HepG2 (cell line): Measurements from ENCODE around the gene POFUT1. TPM values are rescaled to one million over a fixed set of nuclear protein-coding genes. Genes with fewer than 3 reads are reported as not detected.

Source experiments
- CEBPB ChIP-seq: IDR thresholded peaks from 2 replicates; pipeline ENCODE4 v1.6.1; 2011; ENCODE audit warnings: low read depth, low read length, improper control_type of control experiment, borderline replicate concordance
- HNRNPK ChIP-seq: fragments of 200-400 bp; formaldehyde crosslinking; IDR thresholded peaks from 2 replicates; pipeline ENCODE4 v1.6.1; 2018; ENCODE audit warnings: low read length, low read depth, moderate library complexity, mild to moderate bottlenecking; ENCODE audit not compliant: poor library complexity, severe bottlenecking
- KAT2B ChIP-seq: fragments of 150-350 bp; IDR thresholded peaks from 2 replicates; pipeline ENCODE4 v1.6.1; 2014; ENCODE audit warnings: low read depth, low read length, borderline replicate concordance
- KLF13 ChIP-seq: sonication (generic); formaldehyde crosslinking; IDR thresholded peaks from 2 replicates; pipeline ENCODE4 v1.4.0; 2020; ENCODE audit warnings: mild to moderate bottlenecking, missing genetic modification reagents
- LCORL ChIP-seq, 2 experiments: fragments of 450-650 bp in 1 of 2; sonication (generic) in 1 of 2; formaldehyde crosslinking in 1 of 2; IDR thresholded peaks; 2 replicates each; pipeline versions ENCODE4 v1.5.0 to v1.6.1; 2017 to 2020; ENCODE audit warnings: antibody characterized with exemption in 1 of 2, missing genetic modification reagents in 1 of 2
- MATR3 ChIP-seq: sonication (generic); formaldehyde crosslinking; IDR thresholded peaks from 2 replicates; pipeline ENCODE4 v1.4.0; 2020; ENCODE audit warnings: missing genetic modification reagents
- NR2F1 ChIP-seq, 2 experiments: fragments of 450-650 bp in 1 of 2; formaldehyde crosslinking in 1 of 2; IDR thresholded peaks; 2 replicates each; pipeline versions ENCODE4 v1.5.0 to v1.6.1; 2016 to 2020; ENCODE audit warnings: mild to moderate bottlenecking in 1 of 2, missing compliant biosample characterization in 1 of 2, missing genetic modification reagents in 1 of 2, moderate library complexity in 1 of 2
- SATB2 ChIP-seq: sonication (generic); formaldehyde crosslinking; IDR thresholded peaks from 2 replicates; pipeline ENCODE4 v1.5.0; 2020; ENCODE audit warnings: missing genetic modification reagents
- TBX2 ChIP-seq: sonication (generic); formaldehyde crosslinking; IDR thresholded peaks from 2 replicates; pipeline ENCODE4 v1.5.0; 2020; ENCODE audit warnings: missing genetic modification reagents, mild to moderate bottlenecking, borderline replicate concordance
- ZFAT ChIP-seq: sonication (generic); formaldehyde crosslinking; conservative IDR thresholded peaks from 2 replicates; pipeline ENCODE4 v1.8.1; 2023; ENCODE audit warnings: missing genetic modification reagents, inconsistent platforms
- ZIK1 ChIP-seq: sonication (generic); formaldehyde crosslinking; IDR thresholded peaks from 2 replicates; pipeline ENCODE4 v1.5.0; 2020; ENCODE audit warnings: mild to moderate bottlenecking, low read depth, missing genetic modification reagents, borderline replicate concordance
- ZNF121 ChIP-seq: sonication (generic); formaldehyde crosslinking; IDR thresholded peaks from 2 replicates; pipeline ENCODE4 v1.5.0; 2020; ENCODE audit warnings: mild to moderate bottlenecking, missing genetic modification reagents
- ZNF543 ChIP-seq: sonication (generic); formaldehyde crosslinking; IDR thresholded peaks from 2 replicates; pipeline ENCODE4 v1.4.0; 2020; ENCODE audit warnings: mild to moderate bottlenecking, missing genetic modification reagents
- polyA plus RNA-seq, 8 experiments: library from polyadenylated mRNA; depleted of rRNA in 3 of 8; stranded (reverse) in 7 of 8; unstranded in 1 of 8; fragments of >200 nt; fragmentation: Illumina TruSeq in 4 of 8; extraction: Trizol in 4 of 8; gene quantifications; 2 replicates each; pipeline versions ENCODE4 v1.2.1 to v1.2.3, GENCODE V29; 2011 to 2016; ENCODE audit warnings: low read depth in 4 of 8, missing spikeins in 1 of 8, mixed read lengths in 1 of 8; ENCODE audit not compliant: insufficient read depth in 1 of 8
- total RNA-seq, 5 experiments: library from RNA; depleted of rRNA; stranded (reverse); fragments of >200 nt; fragmentation: Illumina TruSeq; extraction: Trizol; gene quantifications; 2 replicates each; pipeline ENCODE4 v1.2.3, GENCODE V29; 2016; ENCODE audit warnings: low read depth in 1 of 5
- TF ChIP-seq, protein P1 (sequence below): sonication (generic); formaldehyde crosslinking; IDR thresholded peaks from 2 replicates; pipeline ENCODE4 v1.5.0; 2020; ENCODE audit warnings: mild to moderate bottlenecking, missing genetic modification reagents, borderline replicate concordance
- TF ChIP-seq, protein P2 (sequence below): IDR thresholded peaks from 2 replicates; pipeline ENCODE4 v1.6.1; 2018; ENCODE audit warnings: missing genetic modification reagents
- TF ChIP-seq, protein P3 (sequence below): sonication (generic); formaldehyde crosslinking; IDR thresholded peaks from 2 replicates; pipeline ENCODE4 v1.5.1; 2020; ENCODE audit warnings: missing genetic modification reagents, mild to moderate bottlenecking, borderline replicate concordance
- TF ChIP-seq, protein P4 (sequence below): sonication (generic); formaldehyde crosslinking; IDR thresholded peaks from 2 replicates; pipeline ENCODE4 v1.5.1; 2020; ENCODE audit warnings: missing genetic modification reagents, mild to moderate bottlenecking, borderline replicate concordance

POFUT1 gene
- total and polyA plus RNA-seq, 2 of the 13 experiments (the other 11 are each of a cell fraction or from before 2014, with no cell fraction given): 35.5 to 58.3 TPM

DNA sequence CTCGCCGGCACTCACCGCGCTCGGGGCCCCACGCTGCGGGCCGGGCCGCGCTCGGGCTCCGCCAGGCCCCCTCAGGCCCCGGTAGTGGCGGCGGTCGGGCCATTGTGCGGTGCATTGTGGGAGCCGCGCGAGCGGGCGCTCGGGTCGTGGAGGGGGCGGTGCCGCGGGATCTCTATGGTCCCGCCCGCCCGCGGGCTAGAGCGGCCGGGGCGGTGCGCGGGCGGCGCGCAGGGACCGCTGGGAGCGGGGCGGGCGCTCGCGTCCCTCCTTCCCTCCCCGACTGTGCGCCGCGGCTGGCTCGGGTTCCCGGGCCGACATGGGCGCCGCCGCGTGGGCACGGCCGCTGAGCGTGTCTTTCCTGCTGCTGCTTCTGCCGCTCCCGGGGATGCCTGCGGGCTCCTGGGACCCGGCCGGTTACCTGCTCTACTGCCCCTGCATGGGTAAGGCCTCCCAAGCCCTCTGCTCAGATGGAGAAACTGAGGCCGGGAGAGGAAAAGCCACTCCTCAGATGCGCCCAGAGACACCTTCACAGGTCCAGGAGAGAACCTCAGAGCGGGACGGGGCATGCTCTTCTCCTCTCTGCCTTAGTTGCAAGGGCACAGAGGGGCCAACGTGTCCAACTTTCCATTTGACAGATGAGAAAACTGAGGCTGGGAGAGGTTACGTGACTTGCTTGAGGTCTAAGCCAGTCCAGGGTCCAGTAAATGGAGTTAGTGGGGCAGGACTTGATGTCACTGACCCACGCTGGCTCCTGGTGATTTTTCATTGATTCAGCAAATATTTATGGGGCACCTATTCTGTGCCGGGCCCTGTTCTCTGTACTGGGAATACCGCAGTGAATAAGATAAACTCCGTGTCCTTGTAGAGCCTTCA lies at the start of gene POFUT1, which contains the start of gene PLAGL2 (continued):
- TF ChIP-seq, protein P1, sequence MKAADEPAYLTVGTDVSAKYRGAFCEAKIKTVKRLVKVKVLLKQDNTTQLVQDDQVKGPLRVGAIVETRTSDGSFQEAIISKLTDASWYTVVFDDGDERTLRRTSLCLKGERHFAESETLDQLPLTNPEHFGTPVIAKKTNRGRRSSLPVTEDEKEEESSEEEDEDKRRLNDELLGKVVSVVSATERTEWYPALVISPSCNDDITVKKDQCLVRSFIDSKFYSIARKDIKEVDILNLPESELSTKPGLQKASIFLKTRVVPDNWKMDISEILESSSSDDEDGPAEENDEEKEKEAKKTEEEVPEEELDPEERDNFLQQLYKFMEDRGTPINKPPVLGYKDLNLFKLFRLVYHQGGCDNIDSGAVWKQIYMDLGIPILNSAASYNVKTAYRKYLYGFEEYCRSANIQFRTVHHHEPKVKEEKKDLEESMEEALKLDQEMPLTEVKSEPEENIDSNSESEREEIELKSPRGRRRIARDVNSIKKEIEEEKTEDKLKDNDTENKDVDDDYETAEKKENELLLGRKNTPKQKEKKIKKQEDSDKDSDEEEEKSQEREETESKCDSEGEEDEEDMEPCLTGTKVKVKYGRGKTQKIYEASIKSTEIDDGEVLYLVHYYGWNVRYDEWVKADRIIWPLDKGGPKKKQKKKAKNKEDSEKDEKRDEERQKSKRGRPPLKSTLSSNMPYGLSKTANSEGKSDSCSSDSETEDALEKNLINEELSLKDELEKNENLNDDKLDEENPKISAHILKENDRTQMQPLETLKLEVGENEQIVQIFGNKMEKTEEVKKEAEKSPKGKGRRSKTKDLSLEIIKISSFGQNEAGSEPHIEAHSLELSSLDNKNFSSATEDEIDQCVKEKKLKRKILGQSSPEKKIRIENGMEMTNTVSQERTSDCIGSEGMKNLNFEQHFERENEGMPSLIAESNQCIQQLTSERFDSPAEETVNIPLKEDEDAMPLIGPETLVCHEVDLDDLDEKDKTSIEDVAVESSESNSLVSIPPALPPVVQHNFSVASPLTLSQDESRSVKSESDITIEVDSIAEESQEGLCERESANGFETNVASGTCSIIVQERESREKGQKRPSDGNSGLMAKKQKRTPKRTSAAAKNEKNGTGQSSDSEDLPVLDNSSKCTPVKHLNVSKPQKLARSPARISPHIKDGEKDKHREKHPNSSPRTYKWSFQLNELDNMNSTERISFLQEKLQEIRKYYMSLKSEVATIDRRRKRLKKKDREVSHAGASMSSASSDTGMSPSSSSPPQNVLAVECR (CRISPR knock-in tag): peak; percentile 94
- TF ChIP-seq MATR3 (no peak), CEBPB (no peak), ZNF121 (CRISPR knock-in tag) (peak; percentile 78), KAT2B (no peak), ZFAT (CRISPR knock-in tag) (peak; percentile 92), LCORL (IDR thresholded peaks at IDR 0.05) (no peak), LCORL (CRISPR knock-in tag; IDR thresholded peaks at IDR 0.05) (peak; percentile 81), HNRNPK (peak; percentile 28), ZIK1 (CRISPR knock-in tag) (peak; percentile 93; the same call in 1 of the 2 replicates), SATB2 (peak; percentile 77; the same call in 1 of the 2 replicates), NR2F1 (CRISPR knock-in tag; IDR thresholded peaks at IDR 0.05) (no peak), ZNF543 (CRISPR knock-in tag) (no peak), KLF13 (CRISPR knock-in tag) (peak; percentile 96), TBX2 (peak; percentile 66; the same call in 1 of the 2 replicates)
- TF ChIP-seq, protein P2, sequence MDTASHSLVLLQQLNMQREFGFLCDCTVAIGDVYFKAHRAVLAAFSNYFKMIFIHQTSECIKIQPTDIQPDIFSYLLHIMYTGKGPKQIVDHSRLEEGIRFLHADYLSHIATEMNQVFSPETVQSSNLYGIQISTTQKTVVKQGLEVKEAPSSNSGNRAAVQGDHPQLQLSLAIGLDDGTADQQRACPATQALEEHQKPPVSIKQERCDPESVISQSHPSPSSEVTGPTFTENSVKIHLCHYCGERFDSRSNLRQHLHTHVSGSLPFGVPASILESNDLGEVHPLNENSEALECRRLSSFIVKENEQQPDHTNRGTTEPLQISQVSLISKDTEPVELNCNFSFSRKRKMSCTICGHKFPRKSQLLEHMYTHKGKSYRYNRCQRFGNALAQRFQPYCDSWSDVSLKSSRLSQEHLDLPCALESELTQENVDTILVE (CRISPR knock-in tag): peak; percentile 98
- TF ChIP-seq, protein P3, sequence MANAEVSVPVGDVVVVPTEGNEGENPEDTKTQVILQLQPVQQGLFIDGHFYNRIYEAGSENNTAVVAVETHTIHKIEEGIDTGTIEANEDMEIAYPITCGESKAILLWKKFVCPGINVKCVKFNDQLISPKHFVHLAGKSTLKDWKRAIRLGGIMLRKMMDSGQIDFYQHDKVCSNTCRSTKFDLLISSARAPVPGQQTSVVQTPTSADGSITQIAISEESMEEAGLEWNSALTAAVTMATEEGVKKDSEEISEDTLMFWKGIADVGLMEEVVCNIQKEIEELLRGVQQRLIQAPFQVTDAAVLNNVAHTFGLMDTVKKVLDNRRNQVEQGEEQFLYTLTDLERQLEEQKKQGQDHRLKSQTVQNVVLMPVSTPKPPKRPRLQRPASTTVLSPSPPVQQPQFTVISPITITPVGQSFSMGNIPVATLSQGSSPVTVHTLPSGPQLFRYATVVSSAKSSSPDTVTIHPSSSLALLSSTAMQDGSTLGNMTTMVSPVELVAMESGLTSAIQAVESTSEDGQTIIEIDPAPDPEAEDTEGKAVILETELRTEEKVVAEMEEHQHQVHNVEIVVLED (CRISPR knock-in tag): peak; percentile 83
- TF ChIP-seq, protein P4, sequence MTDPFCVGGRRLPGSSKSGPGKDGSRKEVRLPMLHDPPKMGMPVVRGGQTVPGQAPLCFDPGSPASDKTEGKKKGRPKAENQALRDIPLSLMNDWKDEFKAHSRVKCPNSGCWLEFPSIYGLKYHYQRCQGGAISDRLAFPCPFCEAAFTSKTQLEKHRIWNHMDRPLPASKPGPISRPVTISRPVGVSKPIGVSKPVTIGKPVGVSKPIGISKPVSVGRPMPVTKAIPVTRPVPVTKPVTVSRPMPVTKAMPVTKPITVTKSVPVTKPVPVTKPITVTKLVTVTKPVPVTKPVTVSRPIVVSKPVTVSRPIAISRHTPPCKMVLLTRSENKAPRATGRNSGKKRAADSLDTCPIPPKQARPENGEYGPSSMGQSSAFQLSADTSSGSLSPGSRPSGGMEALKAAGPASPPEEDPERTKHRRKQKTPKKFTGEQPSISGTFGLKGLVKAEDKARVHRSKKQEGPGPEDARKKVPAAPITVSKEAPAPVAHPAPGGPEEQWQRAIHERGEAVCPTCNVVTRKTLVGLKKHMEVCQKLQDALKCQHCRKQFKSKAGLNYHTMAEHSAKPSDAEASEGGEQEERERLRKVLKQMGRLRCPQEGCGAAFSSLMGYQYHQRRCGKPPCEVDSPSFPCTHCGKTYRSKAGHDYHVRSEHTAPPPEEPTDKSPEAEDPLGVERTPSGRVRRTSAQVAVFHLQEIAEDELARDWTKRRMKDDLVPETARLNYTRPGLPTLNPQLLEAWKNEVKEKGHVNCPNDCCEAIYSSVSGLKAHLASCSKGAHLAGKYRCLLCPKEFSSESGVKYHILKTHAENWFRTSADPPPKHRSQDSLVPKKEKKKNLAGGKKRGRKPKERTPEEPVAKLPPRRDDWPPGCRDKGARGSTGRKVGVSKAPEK (CRISPR knock-in tag): peak; percentile 73; the same call in 1 of the 2 replicates
